CD4-positive, CD25-positive, alpha-beta regulatory T cell (primary cell): ENCODE results near the gene COL4A1. TPM values are rescaled to one million over a fixed set of nuclear protein-coding genes. Genes with fewer than 3 reads are reported as not detected.

Source experiments
- ATAC-seq, 2 donors: fragments of 150-1000 bp; cut with Tn5 transposase; one replicate each; pipeline ENCODE4 v1.10.0; 2021; ENCODE audit warnings: low read depth in 2 of 2, moderate number of reproducible peaks in 2 of 2, moderate library complexity in 1 of 2
- DNase-seq, 3 donors: peaks; one replicate each; pipeline versions ENCODE4 v3.0.0 to v3.0.0-alpha.2; 2012 to 2022; ENCODE audit warnings: mixed read lengths in 1 of 3
- H3K27ac ChIP-seq: one replicate; pipeline ENCODE4 v1.7.0; 2013; ENCODE audit warnings: mild to moderate bottlenecking, low read length; ENCODE audit not compliant: insufficient read depth, poor library complexity, severe bottlenecking
- H3K27me3 ChIP-seq: one replicate; pipeline ENCODE4 v1.7.0; 2013; ENCODE audit warnings: low read length; ENCODE audit not compliant: control insufficient read depth, insufficient read depth
- H3K36me3 ChIP-seq: one replicate; pipeline ENCODE4 v1.7.0; 2013; ENCODE audit warnings: mild to moderate bottlenecking, low read length, moderate library complexity; ENCODE audit not compliant: control insufficient read depth, insufficient read depth
- H3K4me1 ChIP-seq: 2 replicates; pipeline ENCODE4 v1.7.0; 2013; ENCODE audit warnings: mild to moderate bottlenecking, low read length; ENCODE audit not compliant: insufficient read depth, control insufficient read depth, poor library complexity, severe bottlenecking
- H3K4me3 ChIP-seq: one replicate; pipeline ENCODE4 v1.7.0; 2013; ENCODE audit warnings: low read depth, mild to moderate bottlenecking, low read length, moderate library complexity
- H3K9me3 ChIP-seq, 2 experiments: 1 replicate in 1 of 2; 2 replicates in 1 of 2; pipeline ENCODE4 v1.7.0; 2013; ENCODE audit warnings: low read length in 2 of 2, mild to moderate bottlenecking in 1 of 2, moderate library complexity in 1 of 2; ENCODE audit not compliant: control insufficient read depth in 2 of 2
- H3K27ac Mint-ChIP-seq, 3 donors: one replicate each; pipeline ENCODE4 v1.8.0; 2020 to 2022; ENCODE audit warnings: mild to moderate bottlenecking in 3 of 3, mixed read lengths in 3 of 3, moderate library complexity in 2 of 3
- H3K27me3 Mint-ChIP-seq: one replicate; pipeline ENCODE4 v1.8.0; 2022; ENCODE audit warnings: mild to moderate bottlenecking, mixed read lengths
- H3K36me3 Mint-ChIP-seq: one replicate; pipeline ENCODE4 v1.8.0; 2020; ENCODE audit warnings: mixed read lengths
- H3K4me1 Mint-ChIP-seq, 4 donors: one replicate each; pipeline ENCODE4 v1.8.0; 2020 to 2022; ENCODE audit warnings: mixed read lengths in 4 of 4, mild to moderate bottlenecking in 1 of 4
- H3K4me3 Mint-ChIP-seq, 4 donors: one replicate each; pipeline ENCODE4 v1.8.0; 2020 to 2022; ENCODE audit warnings: mild to moderate bottlenecking in 4 of 4, mixed read lengths in 4 of 4, moderate library complexity in 3 of 4
- H3K9me3 Mint-ChIP-seq, 7 donors: one replicate each; pipeline ENCODE4 v1.8.0; 2020 to 2022; ENCODE audit warnings: mixed read lengths in 7 of 7, mild to moderate bottlenecking in 3 of 7, moderate library complexity in 2 of 7
- polyA plus RNA-seq, 4 donors: library from polyadenylated mRNA; unstranded; fragments of 300-500 nt; fragmentation: Illumina TruSeq; gene quantifications; one replicate each; pipeline ENCODE4 v1.2.3, GENCODE V29; 2021
- total RNA-seq: library from RNA; stranded (reverse); gene quantifications from one replicate; pipeline ENCODE4 v1.2.3, GENCODE V29; 2022

COL4A1 gene
- total and polyA plus RNA-seq, 5 donors from 2014 or later = not detected

- H3K27ac Mint-ChIP-seq = peak overlapping the region in 1 of 3 donors; percentile 32
- no peaks in the 10 kb centered on the region for H3K4me1 Mint-ChIP-seq
- Histone ChIP-seq H3K4me3 (no peak overlapping the region), H3K9me3 (no peaks in the 10 kb centered on the region), H3K4me1 (no peaks in the 10 kb centered on the region), H3K36me3 (no peaks in the 10 kb centered on the region), H3K27me3 (no peaks in the 10 kb centered on the region), H3K27ac (no peak overlapping the region)
- no peak overlapping the region for H3K4me3 Mint-ChIP-seq
- H3K36me3 Mint-ChIP-seq = no peaks in the 10 kb centered on the region
- peaks cover 0 to 1% (median 0%) of the 10 kb centered on the region in 7 donors for H3K9me3 Mint-ChIP-seq
- ATAC-seq (no peak), DNase-seq (no peak)
- peaks cover 7% of the 10 kb centered on the region for H3K27me3 Mint-ChIP-seq
Observed at GRCh38 chr13:110199046-110199831, 107.7 kb downstream of the COL4A1 start.

GRCh38 chr13:110197471-110197870, 109.5 kb downstream of the COL4A1 start:
- Histone ChIP-seq H3K27me3 (no peaks in the 10 kb centered on the region), H3K4me3 (no peak overlapping the region), H3K9me3 (no peaks in the 10 kb centered on the region), H3K27ac (no peak overlapping the region), H3K36me3 (no peaks in the 10 kb centered on the region), H3K4me1 (no peaks in the 10 kb centered on the region)
- H3K36me3 Mint-ChIP-seq = no peaks in the 10 kb centered on the region
- H3K27ac Mint-ChIP-seq = peak overlapping the region in 1 of 3 donors; percentile 78
- DNase-seq (no peak), ATAC-seq (no peak)
- peaks cover 7% of the 10 kb centered on the region for H3K27me3 Mint-ChIP-seq
- peaks cover 0 to 1% (median 0%) of the 10 kb centered on the region in 7 donors for H3K9me3 Mint-ChIP-seq
- H3K4me1 Mint-ChIP-seq = no peaks in the 10 kb centered on the region
- no peak overlapping the region for H3K4me3 Mint-ChIP-seq

- Histone ChIP-seq H3K27ac (no peak overlapping the region), H3K36me3 (no peaks in the 10 kb centered on the region), H3K4me3 (no peak overlapping the region), H3K4me1 (no peaks in the 10 kb centered on the region), H3K9me3 (no peaks in the 10 kb centered on the region), H3K27me3 (no peaks in the 10 kb centered on the region)
- no peak overlapping the region for H3K4me3 Mint-ChIP-seq
- H3K36me3 Mint-ChIP-seq = no peaks in the 10 kb centered on the region
- peaks cover 7% of the 10 kb centered on the region for H3K27me3 Mint-ChIP-seq
- no peak for DNase-seq
- peaks cover 0 to 1% (median 0%) of the 10 kb centered on the region in 7 donors for H3K9me3 Mint-ChIP-seq
- no peak for ATAC-seq
- H3K4me1 Mint-ChIP-seq = no peaks in the 10 kb centered on the region
- H3K27ac Mint-ChIP-seq = no peak overlapping the region
Observed at GRCh38 chr13:110197026-110197425, 109.9 kb downstream of the COL4A1 start.

- ATAC-seq = no peak
- no peaks in the 10 kb centered on the region for H3K27me3 ChIP-seq
- peaks cover 7% of the 10 kb centered on the region for H3K27me3 Mint-ChIP-seq
Observed at GRCh38 chr13:110195547-110196485, 111.1 kb downstream of the COL4A1 start.

GRCh38 chr13:110194451-110194850, 112.5 kb downstream of the COL4A1 start:
- no peak overlapping the region for H3K4me3 Mint-ChIP-seq
- no peaks in the 10 kb centered on the region for H3K4me1 Mint-ChIP-seq
- no peak overlapping the region for H3K27ac Mint-ChIP-seq
- DNase-seq = no peak
- Histone ChIP-seq H3K9me3 (no peaks in the 10 kb centered on the region), H3K36me3 (no peaks in the 10 kb centered on the region), H3K27ac (no peak overlapping the region), H3K27me3 (no peaks in the 10 kb centered on the region), H3K4me1 (no peaks in the 10 kb centered on the region), H3K4me3 (no peak overlapping the region)
- ATAC-seq = no peak
- peaks cover 7% of the 10 kb centered on the region for H3K27me3 Mint-ChIP-seq
- peaks cover 0 to 1% (median 0%) of the 10 kb centered on the region in 7 donors for H3K9me3 Mint-ChIP-seq
- H3K36me3 Mint-ChIP-seq = no peaks in the 10 kb centered on the region

More at GRCh38 chr13:110195547-110196485, 111.1 kb downstream of the COL4A1 start:
- Histone ChIP-seq H3K27ac (no peak overlapping the region), H3K36me3 (no peaks in the 10 kb centered on the region), H3K9me3 (no peaks in the 10 kb centered on the region), H3K4me3 (no peak overlapping the region), H3K4me1 (no peaks in the 10 kb centered on the region)
- no peak overlapping the region for H3K27ac Mint-ChIP-seq
- no peak overlapping the region for H3K4me3 Mint-ChIP-seq
- no peaks in the 10 kb centered on the region for H3K36me3 Mint-ChIP-seq
- H3K9me3 Mint-ChIP-seq = peaks cover 0 to 1% (median 0%) of the 10 kb centered on the region in 7 donors
- no peak for DNase-seq
- no peaks in the 10 kb centered on the region for H3K4me1 Mint-ChIP-seq

- Histone ChIP-seq H3K27ac (no peak overlapping the region), H3K9me3 (no peaks in the 10 kb centered on the region), H3K4me3 (no peak overlapping the region), H3K27me3 (no peaks in the 10 kb centered on the region), H3K4me1 (no peaks in the 10 kb centered on the region), H3K36me3 (no peaks in the 10 kb centered on the region)
- no peaks in the 10 kb centered on the region for H3K36me3 Mint-ChIP-seq
- no peak overlapping the region for H3K4me3 Mint-ChIP-seq
- no peak for ATAC-seq
- peaks cover 0 to 1% (median 0%) of the 10 kb centered on the region in 7 donors for H3K9me3 Mint-ChIP-seq
- H3K27ac Mint-ChIP-seq = no peak overlapping the region
- no peak for DNase-seq
- no peaks in the 10 kb centered on the region for H3K4me1 Mint-ChIP-seq
- H3K27me3 Mint-ChIP-seq = peaks cover 7% of the 10 kb centered on the region
Observed at GRCh38 chr13:110193491-110193890, 113.5 kb downstream of the COL4A1 start.

- no peak for ATAC-seq
- Histone ChIP-seq H3K4me3 (no peak overlapping the region), H3K27ac (no peak overlapping the region), H3K27me3 (no peaks in the 10 kb centered on the region), H3K9me3 (no peaks in the 10 kb centered on the region), H3K4me1 (no peaks in the 10 kb centered on the region), H3K36me3 (no peaks in the 10 kb centered on the region)
- no peak overlapping the region for H3K4me3 Mint-ChIP-seq
- peaks cover 0 to 1% (median 0%) of the 10 kb centered on the region in 7 donors for H3K9me3 Mint-ChIP-seq
- H3K36me3 Mint-ChIP-seq = no peaks in the 10 kb centered on the region
- no peaks in the 10 kb centered on the region for H3K4me1 Mint-ChIP-seq
- no peak overlapping the region for H3K27ac Mint-ChIP-seq
- peaks cover 12% of the 10 kb centered on the region for H3K27me3 Mint-ChIP-seq
- DNase-seq = no peak
Observed at GRCh38 chr13:110192472-110192871, 114.5 kb downstream of the COL4A1 start.
